Left ventricle myocardium inferior (tissue), 1 donor: ENCODE measurements around the gene RAB3A. TPM values are rescaled to one million over a fixed set of nuclear protein-coding genes. Genes with fewer than 3 reads are reported as not detected.

Experiments
- DNase-seq: peaks from one replicate; pipeline ENCODE4 v3.0.0-alpha.2; 2020
- H3K27ac ChIP-seq: fragments of 200-600 bp; replicated peaks from 2 replicates; pipeline ENCODE4 v1.8.0; 2021
- H3K27me3 ChIP-seq: fragments of 200-600 bp; 2 replicates; pipeline ENCODE4 v1.8.0; 2021; ENCODE audit warnings: low read depth
- H3K36me3 ChIP-seq: fragments of 200-600 bp; 2 replicates; pipeline ENCODE4 v1.8.0; 2021
- H3K4me1 ChIP-seq: fragments of 200-600 bp; 2 replicates; pipeline ENCODE4 v1.8.0; 2021
- H3K4me3 ChIP-seq: fragments of 200-600 bp; 2 replicates; pipeline ENCODE4 v1.8.0; 2021; ENCODE audit warnings: mild to moderate bottlenecking, moderate library complexity
- H3K9me3 ChIP-seq: fragments of 200-600 bp; replicated peaks from 2 replicates; pipeline ENCODE4 v1.8.0; 2021
- CTCF ChIP-seq: fragments of 200-600 bp; IDR thresholded peaks from 2 replicates; pipeline ENCODE4 v1.8.0; 2021; ENCODE audit warnings: antibody characterized with exemption, mild to moderate bottlenecking, borderline replicate concordance
- intact Hi-C: fragments of 100-400 bp; cut with micrococcal nuclease; formaldehyde crosslinking; loops from one replicate; pipeline ENCODE4 v1.11.0; 2022
- total RNA-seq: library from RNA; stranded (reverse); fragmentation: NEBNext Ultra II Directional; extraction: Animal tissue kit (Norgen Biotek cat#: 25700); gene quantifications from one replicate; pipeline ENCODE4 v1.2.1, GENCODE V29; 2021
- donor health status: DM: no; HTN: yes; CAD: no; lungs with severe emphysema.

The RAB3A gene
- total RNA-seq, 1 donor from 2014 or later: 37.4 TPM

DNA sequence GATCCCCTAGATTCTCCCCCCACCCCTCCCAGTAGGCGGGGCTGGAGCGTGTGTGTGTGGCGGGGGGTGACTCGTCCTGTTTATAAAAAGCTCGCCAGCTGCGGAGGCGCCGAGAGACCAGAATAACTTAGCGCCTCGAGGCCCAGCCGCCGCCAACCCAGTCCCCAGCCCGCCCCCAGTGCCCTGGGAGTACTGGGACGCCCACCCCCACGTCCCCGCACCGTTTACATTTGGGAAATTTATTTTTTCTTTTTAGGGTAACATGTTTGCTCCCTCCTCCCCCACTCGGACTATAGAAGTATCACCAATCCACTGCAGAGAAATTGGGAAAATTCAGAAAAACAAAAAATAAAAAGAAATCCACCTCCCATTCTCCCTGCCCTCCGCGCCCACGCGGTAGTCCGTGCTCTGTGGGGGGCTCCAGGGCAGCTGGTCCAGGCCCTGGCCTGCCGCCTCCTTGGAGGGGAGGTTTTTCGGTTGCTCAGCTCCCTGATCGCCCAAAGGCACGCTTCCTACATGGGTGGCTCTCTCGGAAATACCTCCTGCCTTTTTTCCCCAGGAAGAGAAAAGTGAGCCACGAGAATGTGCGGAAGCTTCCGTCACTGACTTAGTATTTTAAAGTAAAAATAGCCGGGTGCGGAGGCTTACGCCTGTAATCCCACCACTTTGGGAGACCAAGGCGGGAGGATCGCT is 1.5 kb upstream of the RAB3A start:
- Histone ChIP-seq H3K4me3 (peak overlapping the region; percentile 82), H3K27me3 (peaks cover 9% of the 10 kb centered on the region), H3K9me3 (no peaks in the 10 kb centered on the region), H3K36me3 (peaks cover 7% of the 10 kb centered on the region), H3K4me1 (peaks cover 39% of the 10 kb centered on the region), H3K27ac (peak overlapping the region; percentile 100)
- no peak for TF ChIP-seq CTCF
- intact Hi-C loops: loop anchor here (5.0 kb wide), 1 partner anchor 47 kb away; no protein-coding TSS in a partner anchor
- peak; percentile 86 for DNase-seq

DNA sequence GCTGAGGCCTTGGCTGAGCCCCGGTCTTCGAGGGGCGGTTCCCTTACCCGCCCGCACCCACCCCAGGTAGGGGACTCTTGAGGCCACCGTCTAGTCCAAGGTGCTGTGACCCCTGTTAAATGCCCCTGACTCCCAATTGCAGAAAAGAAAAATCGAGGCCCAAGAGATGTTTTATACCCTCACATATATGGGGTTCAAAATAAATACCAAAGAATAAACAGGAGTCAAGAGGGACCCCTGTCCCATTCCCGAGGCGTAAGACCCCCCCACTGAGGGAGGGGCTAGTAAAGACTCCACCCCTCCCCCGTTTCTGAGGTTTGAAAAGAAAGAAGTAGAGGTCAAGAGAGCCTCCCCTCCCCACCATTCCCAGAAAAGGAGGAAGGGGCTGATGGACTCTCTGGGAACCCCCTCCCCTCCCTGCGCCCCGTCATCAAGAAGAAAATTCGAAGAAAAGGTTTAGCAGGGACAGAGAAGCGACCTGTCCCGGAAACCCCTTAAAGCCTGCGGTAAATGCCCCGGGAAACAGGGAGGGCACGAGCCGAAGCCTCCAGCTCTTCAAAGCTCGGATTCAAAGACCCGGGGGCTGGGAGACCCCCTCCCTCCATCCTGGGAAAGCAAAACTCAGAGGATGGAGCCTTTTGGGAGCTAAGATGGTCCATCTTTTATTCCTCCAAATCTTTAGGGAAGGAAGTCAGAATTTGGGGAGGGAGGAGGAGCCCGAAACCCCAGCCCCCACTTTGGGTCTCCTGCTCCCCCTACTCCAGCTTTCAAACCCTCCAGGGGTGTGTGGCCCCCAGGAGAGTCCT is 755 bp upstream of the RAB3A start:
- no peak for DNase-seq
- intact Hi-C loops: loop anchor here (5.0 kb wide), 1 partner anchor 48 kb away; no protein-coding TSS in a partner anchor
- no peaks in the 10 kb centered on the region for H3K9me3 ChIP-seq
- H3K27ac ChIP-seq: peak overlapping the region; percentile 100
- H3K4me3 ChIP-seq: peak overlapping the region; percentile 82
- TF ChIP-seq CTCF: no peak
- H3K36me3 ChIP-seq: peaks cover 14% of the 10 kb centered on the region
- peaks cover 8% of the 10 kb centered on the region for H3K27me3 ChIP-seq
- H3K4me1 ChIP-seq: peaks cover 39% of the 10 kb centered on the region

- Histone ChIP-seq H3K9me3 (no peaks in the 10 kb centered on the region), H3K27ac (peak overlapping the region; percentile 85), H3K4me3 (peak overlapping the region; percentile 82), H3K27me3 (no peaks in the 10 kb centered on the region), H3K4me1 (peaks cover 39% of the 10 kb centered on the region), H3K36me3 (peaks cover 26% of the 10 kb centered on the region)
- no peak for TF ChIP-seq CTCF
- DNase-seq: peak; percentile 51
- intact Hi-C loops: no loop called here
Measured at GRCh38 chr19:18203408-18203862, 407 bp downstream of the RAB3A start.

GRCh38 chr19:18202778-18203407 is 949 bp downstream of the RAB3A start:
- intact Hi-C loops: no loop called here
- TF ChIP-seq CTCF: peak; percentile 32
- Histone ChIP-seq H3K27me3 (no peaks in the 10 kb centered on the region), H3K4me3 (peak overlapping the region; percentile 82), H3K36me3 (peaks cover 31% of the 10 kb centered on the region), H3K4me1 (peaks cover 35% of the 10 kb centered on the region), H3K27ac (peak overlapping the region; percentile 85), H3K9me3 (no peaks in the 10 kb centered on the region)
- no peak for DNase-seq

- Histone ChIP-seq H3K36me3 (peaks cover 33% of the 10 kb centered on the region), H3K27me3 (no peaks in the 10 kb centered on the region), H3K27ac (peak overlapping the region; percentile 85), H3K4me1 (peaks cover 32% of the 10 kb centered on the region), H3K4me3 (peak overlapping the region; percentile 82), H3K9me3 (no peaks in the 10 kb centered on the region)
- no peak for DNase-seq
- intact Hi-C loops: no loop called here
- no peak for TF ChIP-seq CTCF
Measured at GRCh38 chr19:18202397-18202777, 1.5 kb downstream of the RAB3A start.
